IMR-90 (cell line): ENCODE data around the gene SVIL.

Experiments used
- CTCF ChIP-seq: conservative IDR thresholded peaks from 2 replicates; pipeline ENCODE4 v1.5.1; 2012; ENCODE audit warnings: mild to moderate bottlenecking, low read depth, low read length, improper control_type of control experiment
- MAZ ChIP-seq: IDR thresholded peaks from 2 replicates; pipeline ENCODE4 v1.6.1; 2012; ENCODE audit warnings: low read depth, mild to moderate bottlenecking, low read length, improper control_type of control experiment, moderate library complexity, borderline replicate concordance
- MXI1 ChIP-seq: IDR thresholded peaks from 2 replicates; pipeline ENCODE4 v1.6.1; 2012; ENCODE audit warnings: low read depth, mild to moderate bottlenecking, low read length, moderate library complexity, borderline replicate concordance
- POLR2A ChIP-seq: IDR thresholded peaks from 2 replicates; pipeline ENCODE4 v1.6.1; 2012; ENCODE audit warnings: mild to moderate bottlenecking, low read depth, low read length
- RAD21 ChIP-seq: IDR thresholded peaks from 2 replicates; pipeline ENCODE4 v1.6.1; 2012; ENCODE audit warnings: low read length, improper control_type of control experiment
- RCOR1 ChIP-seq: IDR thresholded peaks from 2 replicates; pipeline ENCODE4 v1.6.1; 2012; ENCODE audit warnings: mild to moderate bottlenecking, low read length, improper control_type of control experiment; ENCODE audit not compliant: insufficient replicate concordance
- TF ChIP-seq, protein P1 (sequence below): fragments of 150-350 bp; IDR thresholded peaks from 2 replicates; pipeline ENCODE4 v1.6.1; 2017; ENCODE audit warnings: mild to moderate bottlenecking, antibody characterized with exemption, low read length, low read depth

DNA sequence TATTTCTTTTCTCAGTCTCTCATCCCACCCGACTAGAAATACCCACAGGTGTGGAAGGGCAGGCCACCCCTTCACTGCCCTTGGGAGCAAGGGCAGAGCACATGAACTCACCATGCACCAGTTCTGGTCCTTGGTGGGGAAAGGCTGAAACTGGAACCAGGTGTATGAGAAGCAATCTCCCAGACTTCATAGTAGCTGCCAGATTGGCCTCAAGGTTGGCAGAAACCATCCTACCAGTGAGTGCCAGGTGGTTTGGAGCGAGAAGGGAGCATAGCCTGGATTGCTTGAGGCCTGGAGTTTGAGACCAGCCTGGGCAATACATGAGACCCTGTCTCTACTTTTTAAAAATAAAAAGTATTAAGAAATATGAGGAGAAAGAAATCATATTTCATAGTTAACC is 207.1 kb downstream of the SVIL start:
- TF ChIP-seq MAZ = no peak
- TF ChIP-seq CTCF = no peak
- no peak for TF ChIP-seq RAD21
- no peak for TF ChIP-seq POLR2A
- TF ChIP-seq, protein P1, sequence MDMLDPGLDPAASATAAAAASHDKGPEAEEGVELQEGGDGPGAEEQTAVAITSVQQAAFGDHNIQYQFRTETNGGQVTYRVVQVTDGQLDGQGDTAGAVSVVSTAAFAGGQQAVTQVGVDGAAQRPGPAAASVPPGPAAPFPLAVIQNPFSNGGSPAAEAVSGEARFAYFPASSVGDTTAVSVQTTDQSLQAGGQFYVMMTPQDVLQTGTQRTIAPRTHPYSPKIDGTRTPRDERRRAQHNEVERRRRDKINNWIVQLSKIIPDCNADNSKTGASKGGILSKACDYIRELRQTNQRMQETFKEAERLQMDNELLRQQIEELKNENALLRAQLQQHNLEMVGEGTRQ = no peak
- no peak for TF ChIP-seq MXI1
- TF ChIP-seq RCOR1 = no peak
